Renal cortical epithelial cell (primary cell): ENCODE results near the gene PTPN20. TPM values are rescaled to one million over a fixed set of nuclear protein-coding genes. Genes with fewer than 3 reads are reported as not detected.

Experiments used
- DNase-seq: peaks from one replicate; pipeline ENCODE4 v3.0.0-alpha.2; 2011; ENCODE audit warnings: low read depth
- total RNA-seq: library from RNA; depleted of rRNA; stranded (reverse); fragments of >200 nt; gene quantifications from 2 replicates; pipeline ENCODE4 v1.2.3, GENCODE V29; 2014

The PTPN20 gene
- total RNA-seq, 1 donor from 2014 or later: 9.5 TPM

- DNase-seq: no peak
Measured at GRCh38 chr10:47021850-47022249, 110.6 kb downstream of the PTPN20 start.

GRCh38 chr10:47022311-47023131 lies 111.3 kb downstream of the PTPN20 start:
- DNase-seq: no peak

- no peak for DNase-seq
Measured at GRCh38 chr10:47023237-47024045, 112.2 kb downstream of the PTPN20 start.

- DNase-seq: no peak
Measured at GRCh38 chr10:47024046-47024322, 112.8 kb downstream of the PTPN20 start.

- DNase-seq: peak; percentile 28
Measured at GRCh38 chr10:47024399-47025252, 113.4 kb downstream of the PTPN20 start.

- no peak for DNase-seq
Measured at GRCh38 chr10:47025253-47025539, 114.0 kb downstream of the PTPN20 start.

- DNase-seq: no peak
Measured at GRCh38 chr10:47025540-47026300, 114.5 kb downstream of the PTPN20 start.

- DNase-seq: no peak
Measured at GRCh38 chr10:47026301-47027107, 115.3 kb downstream of the PTPN20 start.

- DNase-seq: no peak
Measured at GRCh38 chr10:47027108-47027783, 116.0 kb downstream of the PTPN20 start.

- no peak for DNase-seq
Measured at GRCh38 chr10:47027784-47028260, 116.6 kb downstream of the PTPN20 start.

- no peak for DNase-seq
Measured at GRCh38 chr10:47028466-47028865, 117.2 kb downstream of the PTPN20 start.

- no peak for DNase-seq
Measured at GRCh38 chr10:47029181-47030009, 118.2 kb downstream of the PTPN20 start.

- DNase-seq: no peak
Measured at GRCh38 chr10:47030191-47030703, 119.0 kb downstream of the PTPN20 start.

- DNase-seq: peak; percentile 20
Measured at GRCh38 chr10:47031211-47031900, 120.1 kb downstream of the PTPN20 start.

- no peak for DNase-seq
Measured at GRCh38 chr10:47031901-47032465, 120.8 kb downstream of the PTPN20 start.

- DNase-seq: no peak
Measured at GRCh38 chr10:47033081-47033480, 121.9 kb downstream of the PTPN20 start.

- DNase-seq: no peak
Measured at GRCh38 chr10:47033541-47034270, 122.5 kb downstream of the PTPN20 start.
